H9 (cell line): ENCODE results near the gene ADH5. TPM values are rescaled to one million over a fixed set of nuclear protein-coding genes. Genes with fewer than 3 reads are reported as not detected.

Experiments used
- DNase-seq: peaks from one replicate; pipeline ENCODE4 v3.0.0-alpha.2; 2017
- H2AFZ ChIP-seq: one replicate; pipeline ENCODE4 v1.6.1; 2013; ENCODE audit warnings: mild to moderate bottlenecking, low read length, control low read depth, moderate library complexity
- H2AK5ac ChIP-seq: 2 replicates; pipeline ENCODE4 v1.6.1; 2013; ENCODE audit warnings: low read length, control low read depth, mixed read lengths; ENCODE audit not compliant: insufficient read length
- H2BK120ac ChIP-seq: one replicate; pipeline ENCODE4 v1.6.1; 2013; ENCODE audit warnings: low read depth, mild to moderate bottlenecking, low read length, control low read depth, inconsistent platforms; ENCODE audit not compliant: poor library complexity, severe bottlenecking
- H2BK12ac ChIP-seq: 2 replicates; pipeline ENCODE4 v1.6.1; 2013; ENCODE audit warnings: low read length, control low read depth, mixed read lengths, low read depth; ENCODE audit not compliant: insufficient read length
- H2BK15ac ChIP-seq: 2 replicates; pipeline ENCODE4 v1.6.1; 2013; ENCODE audit warnings: low read depth, low read length, control low read depth
- H2BK20ac ChIP-seq: one replicate; pipeline ENCODE4 v1.6.1; 2013; ENCODE audit warnings: low read depth, mild to moderate bottlenecking, low read length, control low read depth, inconsistent platforms; ENCODE audit not compliant: poor library complexity, severe bottlenecking
- H2BK5ac ChIP-seq: 2 replicates; pipeline ENCODE4 v1.6.1; 2013; ENCODE audit warnings: low read length, control low read depth, mixed read lengths; ENCODE audit not compliant: insufficient read length
- H3K14ac ChIP-seq: 2 replicates; pipeline ENCODE4 v1.6.1; 2013; ENCODE audit warnings: low read length, control low read depth; ENCODE audit not compliant: insufficient read depth
- H3K18ac ChIP-seq: 2 replicates; pipeline ENCODE4 v1.6.1; 2013; ENCODE audit warnings: low read depth, mild to moderate bottlenecking, mixed read lengths, low read length, control low read depth; ENCODE audit not compliant: insufficient read length
- H3K23ac ChIP-seq: 2 replicates; pipeline ENCODE4 v1.6.1; 2013; ENCODE audit warnings: low read length, control low read depth, mixed read lengths, low read depth; ENCODE audit not compliant: insufficient read length
- H3K23me2 ChIP-seq: 2 replicates; pipeline ENCODE4 v1.6.1; 2013; ENCODE audit warnings: low read depth, mild to moderate bottlenecking, mixed read lengths, low read length, control low read depth; ENCODE audit not compliant: insufficient read length, poor library complexity, severe bottlenecking
- H3K27ac ChIP-seq: 2 replicates; pipeline ENCODE4 v1.5.1; 2013; ENCODE audit warnings: low read length, control low read depth, mixed read lengths, low read depth; ENCODE audit not compliant: insufficient read length
- H3K27me3 ChIP-seq: 2 replicates; pipeline ENCODE4 v1.6.1; 2013; ENCODE audit warnings: low read length, control low read depth, inconsistent platforms; ENCODE audit not compliant: insufficient read depth
- H3K4ac ChIP-seq: 2 replicates; pipeline ENCODE4 v1.6.1; 2013; ENCODE audit warnings: low read depth, mild to moderate bottlenecking, control low read depth, inconsistent platforms, low read length, moderate library complexity
- H3K4me1 ChIP-seq: 2 replicates; pipeline ENCODE4 v1.6.1; 2013; ENCODE audit warnings: low read length, control low read depth, inconsistent platforms; ENCODE audit not compliant: insufficient read depth
- H3K4me2 ChIP-seq: 2 replicates; pipeline ENCODE4 v1.6.1; 2013; ENCODE audit warnings: low read length, control low read depth, mixed read lengths; ENCODE audit not compliant: insufficient read length, insufficient read depth
- H3K56ac ChIP-seq: 2 replicates; pipeline ENCODE4 v1.6.1; 2013; ENCODE audit warnings: low read depth, mild to moderate bottlenecking, mixed read lengths, low read length, control low read depth; ENCODE audit not compliant: insufficient read length
- H3K79me1 ChIP-seq: 2 replicates; pipeline ENCODE4 v1.6.1; 2013; ENCODE audit warnings: low read depth, mild to moderate bottlenecking, moderate library complexity, low read length, control low read depth, inconsistent platforms; ENCODE audit not compliant: insufficient read depth, poor library complexity, severe bottlenecking
- H3K79me2 ChIP-seq: 2 replicates; pipeline ENCODE4 v1.6.1; 2013; ENCODE audit warnings: low read length, control low read depth, inconsistent platforms; ENCODE audit not compliant: insufficient read depth
- H3K9ac ChIP-seq: 2 replicates; pipeline ENCODE4 v1.6.1; 2013; ENCODE audit warnings: low read length, control low read depth, mixed read lengths; ENCODE audit not compliant: insufficient read length; ENCODE audit errors: extremely low read depth
- H3K9me3 ChIP-seq: one replicate; pipeline ENCODE4 v1.6.1; 2013; ENCODE audit warnings: low read depth, low read length, inconsistent platforms; ENCODE audit not compliant: control insufficient read depth
- H3T11ph ChIP-seq: one replicate; pipeline ENCODE4 v1.6.1; 2013; ENCODE audit warnings: mild to moderate bottlenecking, low read length, control low read depth, inconsistent platforms
- H4K20me1 ChIP-seq: one replicate; pipeline ENCODE4 v1.6.1; 2013; ENCODE audit not compliant: control insufficient read depth, insufficient read length, insufficient read depth
- H4K5ac ChIP-seq: 2 replicates; pipeline ENCODE4 v1.6.1; 2013; ENCODE audit warnings: low read depth, mild to moderate bottlenecking, mixed read lengths, low read length, control low read depth; ENCODE audit not compliant: insufficient read length
- H4K8ac ChIP-seq: replicated peaks from 2 replicates; pipeline ENCODE4 v1.6.1; 2013; ENCODE audit warnings: low read length, control low read depth, mixed read lengths, low read depth; ENCODE audit not compliant: insufficient read length
- H4K91ac ChIP-seq: 2 replicates; pipeline ENCODE4 v1.6.1; 2013; ENCODE audit warnings: low read depth, mild to moderate bottlenecking, moderate library complexity, mixed read lengths, low read length, control low read depth; ENCODE audit not compliant: insufficient read length
- H3K27ac Mint-ChIP-seq, 3 experiments: 2 replicates in 2 of 3; 3 replicates in 1 of 3; pipeline ENCODE4 v1.8.0; 2020 to 2021; ENCODE audit warnings: mixed read lengths in 3 of 3, mild to moderate bottlenecking in 1 of 3, moderate library complexity in 1 of 3
- H3K27me3 Mint-ChIP-seq: 2 replicates; pipeline ENCODE4 v1.8.0; 2021; ENCODE audit warnings: low read depth, mild to moderate bottlenecking, moderate library complexity, mixed read lengths
- H3K36me3 Mint-ChIP-seq, 3 experiments: 2 replicates in 2 of 3; 3 replicates in 1 of 3; pipeline ENCODE4 v1.8.0; 2020 to 2021; ENCODE audit warnings: low read depth in 3 of 3, mixed read lengths in 3 of 3; ENCODE audit not compliant: insufficient read depth in 1 of 3
- H3K4me1 Mint-ChIP-seq, 2 experiments: 2 replicates each; pipeline ENCODE4 v1.8.0; 2020; ENCODE audit warnings: mixed read lengths in 2 of 2
- H3K4me3 Mint-ChIP-seq, 2 experiments: 2 replicates in 1 of 2; 3 replicates in 1 of 2; pipeline ENCODE4 v1.8.0; 2020 to 2021; ENCODE audit warnings: mild to moderate bottlenecking in 2 of 2, mixed read lengths in 2 of 2, moderate library complexity in 1 of 2
- H3K9me3 Mint-ChIP-seq, 2 experiments: 2 replicates in 1 of 2; 3 replicates in 1 of 2; pipeline ENCODE4 v1.8.0; 2020; ENCODE audit warnings: mild to moderate bottlenecking in 2 of 2, mixed read lengths in 2 of 2, moderate library complexity in 1 of 2
- CTCF ChIP-seq: fragments of 200-600 bp; sonication (generic); conservative IDR thresholded peaks from 3 replicates; pipeline ENCODE4 v1.8.0; 2021; ENCODE audit warnings: antibody characterized with exemption, mild to moderate bottlenecking
- WGBS: extraction: QIAGEN DNeasy Blood & Tissue Kit; methylation state at CpG from one replicate; pipeline ENCODE4 v1.1.7; 2013; ENCODE audit warnings: missing lambda C conversion rate, low lambda C conversion rate, mixed read lengths; ENCODE audit not compliant: insufficient read length; ENCODE audit errors: extremely low coverage; 5-methylcytosine and 5-hydroxymethylcytosine counted together
- total RNA-seq: library from RNA; stranded (reverse); gene quantifications from 2 replicates; pipeline ENCODE4 v1.2.1, GENCODE V29; 2021

Gene ADH5
- total RNA-seq, 1 experiment from 2014 or later = 284 TPM

- no peak overlapping the region for H3K18ac ChIP-seq
- Mint-ChIP-seq H3K27me3 (no peaks in the 10 kb centered on the region), H3K9me3 (no peaks in the 10 kb centered on the region; a peak in 1 of 5 replicates), H3K4me1 (peaks cover 33 to 45% of the 10 kb centered on the region in 2 experiments), H3K27ac (no peak overlapping the region), H3K4me3 (no peak overlapping the region), H3K36me3 (peaks cover 8 to 13% (median 10%) of the 10 kb centered on the region in 3 experiments)
- no peak overlapping the region for H3K4me2 ChIP-seq
- no peak overlapping the region for H3K27ac ChIP-seq
- no peak overlapping the region for H2BK15ac ChIP-seq
- no peak overlapping the region for H3K23ac ChIP-seq
- no peak overlapping the region for H2BK5ac ChIP-seq
- no peak overlapping the region for H2AFZ ChIP-seq
- no peaks in the 10 kb centered on the region for H4K20me1 ChIP-seq
- no CpG with 5 or more reads among the region's 1 CpG for WGBS
- H3K9me3 ChIP-seq = no peaks in the 10 kb centered on the region
- H2BK20ac ChIP-seq = no peak overlapping the region
- no peak overlapping the region for H3K9ac ChIP-seq
- H2AK5ac ChIP-seq = no peak overlapping the region
- H3K14ac ChIP-seq = no peak overlapping the region
- TF ChIP-seq CTCF = no peak
- H3T11ph ChIP-seq = no peak overlapping the region
- no peak overlapping the region for H3K4ac ChIP-seq
- H3K23me2 ChIP-seq = no peaks in the 10 kb centered on the region
- H2BK12ac ChIP-seq = no peak overlapping the region
- H3K4me1 ChIP-seq = peaks cover 8% of the 10 kb centered on the region; the same call in 1 of the 2 replicates
- no peak overlapping the region for H2BK120ac ChIP-seq
- peaks cover 2% of the 10 kb centered on the region for H3K79me1 ChIP-seq
- no peak overlapping the region for H4K5ac ChIP-seq
- no peak overlapping the region for H4K91ac ChIP-seq
- no peak for DNase-seq
- H4K8ac ChIP-seq = no peak overlapping the region
- no peak overlapping the region for H3K56ac ChIP-seq
- H3K79me2 ChIP-seq = peaks cover 32% of the 10 kb centered on the region; the same call in 1 of the 2 replicates
- no peaks in the 10 kb centered on the region for H3K27me3 ChIP-seq
Measured at GRCh38 chr4:99029018-99029735, 59.4 kb downstream of the ADH5 start.
